ENCODE measurements around the gene CNTN5. TPM values are rescaled to one million over a fixed set of nuclear protein-coding genes. Genes with fewer than 3 reads are reported as not detected.

Gene CNTN5
- total RNA-seq, 1 donor from 2014 or later: 1.6 TPM

GRCh38 chr11:100397401-100397800 is 1376.7 kb downstream of the CNTN5 start:
- Mint-ChIP-seq H3K27me3 (ENCODE audit: unreplicated experiment) (no peaks in the 10 kb centered on the region), H3K4me3 (ENCODE audit: unreplicated experiment) (no peak overlapping the region), H3K27ac (ENCODE audit: unreplicated experiment) (no peak overlapping the region), H3K36me3 (ENCODE audit: unreplicated experiment) (no peaks in the 10 kb centered on the region), H3K9me3 (ENCODE audit: unreplicated experiment) (no peaks in the 10 kb centered on the region), H3K4me1 (ENCODE audit: low read depth, unreplicated experiment) (no peaks in the 10 kb centered on the region)
- TF ChIP-seq CTCF (IDR thresholded peaks at IDR 0.05; ENCODE audit: partially characterized antibody, unreplicated experiment): no peak
- no peak for DNase-seq

- Mint-ChIP-seq H3K27ac (ENCODE audit: unreplicated experiment) (no peak overlapping the region), H3K4me3 (ENCODE audit: unreplicated experiment) (no peak overlapping the region), H3K9me3 (ENCODE audit: unreplicated experiment) (no peaks in the 10 kb centered on the region), H3K4me1 (ENCODE audit: low read depth, unreplicated experiment) (no peaks in the 10 kb centered on the region), H3K27me3 (ENCODE audit: unreplicated experiment) (no peaks in the 10 kb centered on the region), H3K36me3 (ENCODE audit: unreplicated experiment) (peaks cover 4% of the 10 kb centered on the region)
- no peak for TF ChIP-seq CTCF (IDR thresholded peaks at IDR 0.05; ENCODE audit: partially characterized antibody, unreplicated experiment)
- DNase-seq: no peak
Measured at GRCh38 chr11:100403816-100404215, 1383.1 kb downstream of the CNTN5 start.

GRCh38 chr11:100404907-100405306 is 1384.2 kb downstream of the CNTN5 start:
- TF ChIP-seq CTCF (IDR thresholded peaks at IDR 0.05; ENCODE audit: partially characterized antibody, unreplicated experiment): no peak
- Mint-ChIP-seq H3K9me3 (ENCODE audit: unreplicated experiment) (no peaks in the 10 kb centered on the region), H3K4me1 (ENCODE audit: low read depth, unreplicated experiment) (no peaks in the 10 kb centered on the region), H3K36me3 (ENCODE audit: unreplicated experiment) (peaks cover 4% of the 10 kb centered on the region), H3K4me3 (ENCODE audit: unreplicated experiment) (no peak overlapping the region), H3K27ac (ENCODE audit: unreplicated experiment) (no peak overlapping the region), H3K27me3 (ENCODE audit: unreplicated experiment) (no peaks in the 10 kb centered on the region)
- DNase-seq: no peak
